Left cardiac atrium (tissue), 4 donors: ENCODE measurements around the gene RNF17. TPM values are rescaled to one million over a fixed set of nuclear protein-coding genes. Genes with fewer than 3 reads are reported as not detected.
A peak's percentile ranks its signal among the peaks of the same experiment; 100 is the strongest.

Experiments used
- ATAC-seq, 2 donors: fragments of 200-7000 bp; cut with Tn5 transposase; one replicate each; pipeline ENCODE4 v1.9.1; 2020; ENCODE audit warnings: mild to moderate bottlenecking in 2 of 2, moderate library complexity in 2 of 2
- DNase-seq: peaks from one replicate; pipeline ENCODE4 v3.0.0-alpha.2; 2020
- intact Hi-C, 2 donors: fragments of 100-400 bp; cut with DNase I; formaldehyde crosslinking; loops; one replicate each; pipeline versions ENCODE4 v1.14.1 to v1.15.1; 2022 to 2023
- total RNA-seq, 2 donors: library from RNA; stranded (reverse); fragmentation: NEBNext Ultra II Directional; extraction: Animal tissue kit (Norgen Biotek cat#: 25700); gene quantifications; one replicate each; pipeline ENCODE4 v1.2.1, GENCODE V29; 2021
- donor health status: DM: no; HTN: yes; CAD: no.
- donor health status: DM: no; HTN: yes; CAD: no; lungs with severe emphysema.
- donor health status: DM: yes; HTN: yes; CAD: no.
- donor health status: Dilated cardiomyopathy.

Gene RNF17
- total RNA-seq, 2 donors from 2014 or later, result not detected

DNA sequence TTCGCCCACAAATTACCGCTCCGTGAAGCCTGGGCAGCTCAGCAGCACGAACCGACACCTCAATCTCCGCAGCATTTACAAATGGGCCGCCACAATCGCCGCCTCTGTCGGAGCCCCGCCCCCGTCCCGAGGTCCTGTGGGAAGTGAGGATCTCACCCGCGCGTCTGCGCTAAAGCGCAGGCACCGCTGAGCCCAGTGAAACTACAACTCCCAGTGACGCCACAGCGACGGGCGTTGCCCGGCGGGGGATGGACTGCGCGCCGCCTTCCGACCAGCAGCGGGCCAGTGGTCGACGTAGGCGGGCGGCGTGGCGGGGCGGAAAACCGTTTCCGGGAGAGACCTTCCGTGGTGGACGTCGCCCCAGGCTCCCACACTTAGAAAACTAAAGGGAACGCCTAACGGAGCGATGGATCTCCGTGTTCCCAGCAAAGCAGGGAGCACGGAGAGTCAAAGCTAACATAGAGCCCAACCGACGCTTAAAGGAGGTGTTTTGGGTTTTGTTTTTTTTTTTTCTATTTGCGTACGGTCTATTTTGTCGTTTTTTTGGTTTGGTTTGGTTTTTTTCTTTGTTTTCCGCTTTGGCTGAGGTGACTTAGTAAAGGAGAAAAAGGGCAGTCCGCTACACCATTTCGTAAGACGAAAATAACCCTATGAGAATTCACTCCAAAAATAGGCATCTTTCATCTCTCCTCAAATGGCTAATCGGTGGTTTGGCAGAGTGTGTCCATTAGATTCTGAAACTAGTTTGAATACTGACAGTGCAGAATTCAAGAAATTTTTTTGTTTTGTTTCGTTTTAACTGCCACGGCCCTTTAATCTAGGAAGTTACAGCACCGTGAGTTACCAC lies 159.0 kb downstream of the RNF17 start:
- intact Hi-C loops, result no loop called here
- DNase-seq (peak; percentile 99), ATAC-seq (peak; percentile 100)

DNA sequence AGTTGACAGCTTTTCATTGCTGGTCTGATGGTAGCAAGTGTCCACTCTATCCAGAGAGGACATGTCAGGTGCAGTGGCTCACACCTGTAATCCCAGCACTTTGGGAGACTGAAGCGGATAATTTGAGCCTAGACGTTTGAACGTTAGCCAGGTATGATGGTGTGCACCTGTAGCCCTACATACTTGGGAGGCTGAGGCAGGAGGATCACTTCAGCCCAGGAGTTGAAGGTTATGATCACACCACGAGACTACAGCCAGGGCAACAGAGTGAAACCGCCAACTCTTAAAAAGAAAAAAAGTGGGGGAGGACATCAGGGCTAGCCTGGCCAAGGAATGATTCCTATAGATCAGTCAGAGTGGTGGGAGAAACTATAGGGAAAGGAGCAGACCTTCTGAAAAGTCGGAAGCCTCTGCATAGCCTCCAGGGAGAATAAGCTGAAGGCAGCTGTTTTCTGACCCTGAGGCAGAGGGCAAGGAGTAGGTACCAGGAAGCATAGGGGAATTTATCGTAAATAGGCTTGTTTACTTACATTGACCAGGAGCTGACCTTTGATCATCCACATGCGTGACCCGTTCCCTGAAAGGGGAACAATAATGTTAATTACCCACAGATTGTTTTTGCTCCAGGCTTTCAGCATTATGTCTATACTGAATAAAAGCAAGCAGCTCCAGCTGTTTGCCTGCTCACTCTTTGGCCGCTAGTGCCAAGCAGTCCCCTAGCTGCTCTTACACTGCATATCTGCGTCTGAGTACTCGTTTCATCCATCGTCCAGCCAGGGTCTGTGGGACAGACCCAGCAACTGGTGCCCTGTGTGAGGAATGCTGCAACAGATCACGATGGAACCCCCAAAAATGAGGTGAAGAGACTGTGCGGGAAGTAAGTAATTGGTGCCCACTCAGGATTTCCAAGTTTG lies 161.6 kb downstream of the RNF17 start:
- ATAC-seq (no peak), DNase-seq (no peak)
- intact Hi-C loops, result no loop called here

DNA sequence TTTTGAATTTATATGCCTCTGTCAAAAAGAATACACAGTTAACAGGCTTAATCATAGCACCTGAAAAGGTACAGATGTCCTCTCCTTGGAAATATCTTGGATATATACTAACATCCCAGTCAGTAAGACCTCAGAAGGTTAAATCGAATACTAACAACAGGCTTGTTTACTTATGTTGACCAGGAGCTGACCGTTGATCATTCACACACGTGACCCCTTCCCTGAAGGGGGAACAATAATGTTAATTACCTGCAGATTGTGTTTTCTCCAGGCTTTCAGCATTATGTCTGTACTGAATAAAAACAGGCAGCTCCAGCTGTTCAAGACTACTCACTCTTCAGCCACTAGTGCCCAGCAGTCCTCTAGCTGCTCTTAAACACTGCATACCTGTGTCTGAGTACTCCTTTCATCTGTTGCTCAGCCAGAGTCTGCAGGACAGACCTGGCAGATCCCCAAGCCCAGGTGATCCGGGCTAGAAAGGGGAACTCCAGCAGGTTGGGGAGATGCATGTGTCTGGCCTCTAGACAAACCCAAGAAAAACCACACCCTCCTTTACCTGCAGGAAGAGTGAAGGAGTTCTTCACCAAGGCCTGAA lies 163.9 kb downstream of the RNF17 start:
- no peak for DNase-seq
- intact Hi-C loops, result no loop called here
- no peak for ATAC-seq

DNA sequence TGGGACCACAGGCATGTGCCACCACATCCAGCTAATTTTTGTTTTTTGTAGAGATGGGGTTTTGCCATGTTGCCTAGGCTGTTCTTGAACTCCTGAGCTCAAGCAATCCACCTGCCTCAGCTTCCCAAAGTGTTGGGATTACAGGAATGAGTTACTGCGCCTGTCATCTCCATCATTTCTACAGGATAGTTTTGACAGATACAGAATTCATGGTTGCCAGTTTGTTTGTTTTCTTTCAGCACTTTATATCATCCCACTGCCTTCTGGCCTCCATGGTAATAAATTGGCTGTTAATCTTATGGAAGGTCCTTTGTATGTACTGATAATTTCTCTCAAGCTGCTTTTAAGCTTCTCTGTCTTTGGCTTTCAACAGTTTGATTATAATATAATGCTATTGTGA lies 165.2 kb downstream of the RNF17 start:
- intact Hi-C loops, result no loop called here

More for the DNA sequence above, 165.2 kb downstream of the RNF17 start:
- no peak for DNase-seq
- no peak for ATAC-seq

Other genes with a start within 250 kb of the RNF17 start
- gene ATP12A, start 83.8 kb upstream of the RNF17 start, total RNA-seq, result not detected